ENCODE measurements around the gene RAE1.

RAE1 gene

GRCh38 chr20:57317316-57317788 lies 33.7 kb upstream of the RAE1 start:
- no peak for TF ChIP-seq CTCF (IDR thresholded peaks at IDR 0.05; ENCODE audit: control extremely low read depth, extremely low read depth, low read depth, missing control alignments)
- CTCF ChIA-PET = no interaction called here
- no peak for DNase-seq (ENCODE audit: extremely low spot score)
- POLR2A ChIA-PET = no interaction called here

- TF ChIP-seq CTCF (IDR thresholded peaks at IDR 0.05; ENCODE audit: control extremely low read depth, extremely low read depth, low read depth, missing control alignments) = no peak
- no peak for DNase-seq (ENCODE audit: extremely low spot score)
- ChIA-PET CTCF (no interaction called here), POLR2A (no interaction called here)
Observed at GRCh38 chr20:57317789-57318371, 33.2 kb upstream of the RAE1 start.

- CTCF ChIA-PET = no interaction called here
- no peak for TF ChIP-seq CTCF (IDR thresholded peaks at IDR 0.05; ENCODE audit: control extremely low read depth, extremely low read depth, low read depth, missing control alignments)
- POLR2A ChIA-PET = no interaction called here
- no peak for DNase-seq (ENCODE audit: extremely low spot score)
Observed at GRCh38 chr20:57319584-57319983, 31.5 kb upstream of the RAE1 start.

GRCh38 chr20:57320358-57320757 lies 30.7 kb upstream of the RAE1 start:
- POLR2A ChIA-PET = no interaction called here
- DNase-seq (ENCODE audit: extremely low spot score) = no peak
- TF ChIP-seq CTCF (IDR thresholded peaks at IDR 0.05; ENCODE audit: control extremely low read depth, extremely low read depth, low read depth, missing control alignments) = no peak
- CTCF ChIA-PET = no interaction called here

- ChIA-PET POLR2A (no interaction called here), CTCF (no interaction called here)
- DNase-seq (ENCODE audit: extremely low spot score) = no peak
- TF ChIP-seq CTCF (IDR thresholded peaks at IDR 0.05; ENCODE audit: control extremely low read depth, extremely low read depth, low read depth, missing control alignments) = no peak
Observed at GRCh38 chr20:57321142-57321541, 29.9 kb upstream of the RAE1 start.

GRCh38 chr20:57322476-57322875 lies 28.6 kb upstream of the RAE1 start:
- TF ChIP-seq CTCF (IDR thresholded peaks at IDR 0.05; ENCODE audit: control extremely low read depth, extremely low read depth, low read depth, missing control alignments) = no peak
- CTCF ChIA-PET = no interaction called here
- POLR2A ChIA-PET = no interaction called here
- no peak for DNase-seq (ENCODE audit: extremely low spot score)

GRCh38 chr20:57323034-57323433 lies 28.0 kb upstream of the RAE1 start:
- no peak for TF ChIP-seq CTCF (IDR thresholded peaks at IDR 0.05; ENCODE audit: control extremely low read depth, extremely low read depth, low read depth, missing control alignments)
- ChIA-PET CTCF (interaction anchor here (0.9 kb wide), 1 partner anchor 233 kb away, joined by 4 read pairs; no protein-coding TSS in a partner anchor), POLR2A (no interaction called here)
- no peak for DNase-seq (ENCODE audit: extremely low spot score)
